ENCODE data around the gene B4GALNT4.
"Not testable (repeated sequence)": the region's sequence is repeated elsewhere in the genome, so short reads cannot be mapped to it uniquely, and the experiment has no call there.

B4GALNT4 gene

GRCh38 chr11:369336-370018 is at the start of gene B4GALNT4:
B4GALNT4 (plus strand) TSS chr11:369499; CDS start chr11:369804, 305 bp downstream.
- DNase-seq (ENCODE audit: low read depth in 2 of 3, low spot score in 2 of 3), result no peak

- not testable (repeated sequence) for DNase-seq (ENCODE audit: low read depth in 2 of 3, low spot score in 2 of 3)
These were observed 49.4 kb upstream of the B4GALNT4 start for GRCh38 chr11:319888-320273.

- no peak for DNase-seq (ENCODE audit: low read depth in 2 of 3, low spot score in 2 of 3)
These were observed 45.1 kb upstream of the B4GALNT4 start for GRCh38 chr11:324156-324555.

GRCh38 chr11:324593-325517 is 44.4 kb upstream of the B4GALNT4 start:
- not testable (repeated sequence) for DNase-seq (ENCODE audit: low read depth in 2 of 3, low spot score in 2 of 3)

GRCh38 chr11:325796-326591 is 43.3 kb upstream of the B4GALNT4 start:
- DNase-seq (ENCODE audit: low read depth in 2 of 3, low spot score in 2 of 3), result no peak

- no peak for DNase-seq (ENCODE audit: low read depth in 2 of 3, low spot score in 2 of 3)
These were observed 42.8 kb upstream of the B4GALNT4 start for GRCh38 chr11:326592-326841.

- DNase-seq (ENCODE audit: low read depth in 2 of 3, low spot score in 2 of 3), result no peak
These were observed 42.3 kb upstream of the B4GALNT4 start for GRCh38 chr11:326842-327580.

- DNase-seq (ENCODE audit: low read depth in 2 of 3, low spot score in 2 of 3), result no peak
These were observed 41.7 kb upstream of the B4GALNT4 start for GRCh38 chr11:327581-327923.

- DNase-seq (ENCODE audit: low read depth in 2 of 3, low spot score in 2 of 3), result no peak
These were observed 41.3 kb upstream of the B4GALNT4 start for GRCh38 chr11:328012-328411.

GRCh38 chr11:328516-329100 is 40.7 kb upstream of the B4GALNT4 start:
- not testable (repeated sequence) for DNase-seq (ENCODE audit: low read depth in 2 of 3, low spot score in 2 of 3)

- DNase-seq (ENCODE audit: low read depth in 2 of 3, low spot score in 2 of 3), result no peak
These were observed 39.4 kb upstream of the B4GALNT4 start for GRCh38 chr11:329886-330253.

GRCh38 chr11:330307-330693 is 39.0 kb upstream of the B4GALNT4 start:
- no peak for DNase-seq (ENCODE audit: low read depth in 2 of 3, low spot score in 2 of 3)

- DNase-seq (ENCODE audit: low read depth in 2 of 3, low spot score in 2 of 3), result no peak
These were observed 38.5 kb upstream of the B4GALNT4 start for GRCh38 chr11:330694-331357.

GRCh38 chr11:331358-332060 is 37.8 kb upstream of the B4GALNT4 start:
- DNase-seq (ENCODE audit: low read depth in 2 of 3, low spot score in 2 of 3), result no peak

- DNase-seq (ENCODE audit: low read depth in 2 of 3, low spot score in 2 of 3), result no peak
These were observed 36.4 kb upstream of the B4GALNT4 start for GRCh38 chr11:332651-333480.

GRCh38 chr11:333616-334263 is 35.6 kb upstream of the B4GALNT4 start:
- not testable (repeated sequence) for DNase-seq (ENCODE audit: low read depth in 2 of 3, low spot score in 2 of 3)

- no peak for DNase-seq (ENCODE audit: low read depth in 2 of 3, low spot score in 2 of 3)
These were observed 34.9 kb upstream of the B4GALNT4 start for GRCh38 chr11:334264-334994.

All from activated CD8-positive, alpha-beta memory T cell treated with anti-CD3 and anti-CD28 coated beads for 48 hours (primary cell).